Left cardiac atrium (tissue), 4 donors: ENCODE measurements around the gene NDUFAF2. TPM values are rescaled to one million over a fixed set of nuclear protein-coding genes. Genes with fewer than 3 reads are reported as not detected.
"Not testable (repeated sequence)": the region's sequence is repeated elsewhere in the genome, so short reads cannot be mapped to it uniquely, and the experiment has no call there.

ENCODE experiments used
- ATAC-seq, 2 donors: fragments of 200-7000 bp; cut with Tn5 transposase; one replicate each; pipeline ENCODE4 v1.9.1; 2020; ENCODE audit warnings: mild to moderate bottlenecking in 2 of 2, moderate library complexity in 2 of 2
- DNase-seq: peaks from one replicate; pipeline ENCODE4 v3.0.0-alpha.2; 2020
- intact Hi-C, 2 donors: fragments of 100-400 bp; cut with DNase I; formaldehyde crosslinking; loops; one replicate each; pipeline versions ENCODE4 v1.14.1 to v1.15.1; 2022 to 2023
- total RNA-seq, 2 donors: library from RNA; stranded (reverse); fragmentation: NEBNext Ultra II Directional; extraction: Animal tissue kit (Norgen Biotek cat#: 25700); gene quantifications; one replicate each; pipeline ENCODE4 v1.2.1, GENCODE V29; 2021
- donor health status: DM: no; HTN: yes; CAD: no.
- donor health status: DM: no; HTN: yes; CAD: no; lungs with severe emphysema.
- donor health status: DM: yes; HTN: yes; CAD: no.
- donor health status: Dilated cardiomyopathy.

Gene NDUFAF2
- total RNA-seq, 2 donors from 2014 or later, result 34.5 to 42.8 TPM

DNA sequence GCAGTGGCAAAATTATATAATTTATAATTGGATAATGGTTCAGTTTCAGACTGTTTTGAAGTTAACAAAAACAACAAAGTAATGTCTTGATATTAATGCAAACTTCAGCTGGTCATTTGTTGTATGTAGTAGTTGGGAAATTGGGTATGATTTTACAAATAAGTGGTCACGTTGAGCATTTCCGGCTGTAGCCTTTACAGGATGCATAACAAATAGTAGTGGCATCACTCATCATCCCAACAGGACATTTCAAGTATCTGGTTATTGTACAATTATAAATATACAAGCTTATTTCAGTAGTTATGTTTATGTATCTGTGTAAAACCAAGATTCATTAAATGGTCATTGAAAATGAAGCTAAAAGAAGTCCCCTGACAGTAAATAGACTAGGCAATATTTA, 144.3 kb downstream of the NDUFAF2 start:
- no peak for ATAC-seq

DNA sequence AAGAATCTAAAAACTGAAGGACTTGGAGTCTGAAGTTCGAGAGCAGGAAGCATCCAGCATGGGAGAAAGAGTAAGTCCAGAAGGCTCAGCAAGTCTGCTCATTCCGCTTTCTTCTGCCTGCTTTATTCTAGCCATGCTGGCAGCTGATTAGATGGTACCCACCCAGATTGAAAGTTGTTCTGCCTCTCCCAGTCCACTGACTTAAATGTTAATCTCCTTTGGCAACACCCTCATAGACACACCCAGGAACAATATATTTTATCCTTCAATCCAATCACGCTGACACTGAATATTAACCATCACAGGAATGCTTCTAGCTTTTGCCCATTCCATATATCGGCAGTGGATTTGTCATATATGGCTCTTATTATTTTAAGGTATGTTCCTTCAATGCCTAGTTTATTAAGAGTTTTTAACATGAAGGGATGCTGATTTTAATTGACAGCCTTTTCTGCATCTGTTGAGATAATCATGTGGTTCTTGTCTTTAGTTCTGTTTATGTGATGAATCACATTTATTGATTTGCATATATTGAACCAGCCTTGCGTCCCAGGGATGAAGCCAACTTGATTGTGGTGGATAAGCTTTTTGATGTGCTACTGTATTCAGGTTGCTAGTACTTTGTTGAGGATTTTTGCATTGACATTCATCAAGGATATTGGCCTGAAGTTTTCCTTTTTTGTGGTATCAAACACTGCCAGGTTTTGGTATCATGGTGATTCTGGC, 148.2 kb downstream of the NDUFAF2 start:
- DNase-seq, intact Hi-C loops, ATAC-seq: not testable (repeated sequence)

More for the DNA sequence above, 144.3 kb downstream of the NDUFAF2 start:
- no peak for DNase-seq
- intact Hi-C loops, result no loop called here

DNA sequence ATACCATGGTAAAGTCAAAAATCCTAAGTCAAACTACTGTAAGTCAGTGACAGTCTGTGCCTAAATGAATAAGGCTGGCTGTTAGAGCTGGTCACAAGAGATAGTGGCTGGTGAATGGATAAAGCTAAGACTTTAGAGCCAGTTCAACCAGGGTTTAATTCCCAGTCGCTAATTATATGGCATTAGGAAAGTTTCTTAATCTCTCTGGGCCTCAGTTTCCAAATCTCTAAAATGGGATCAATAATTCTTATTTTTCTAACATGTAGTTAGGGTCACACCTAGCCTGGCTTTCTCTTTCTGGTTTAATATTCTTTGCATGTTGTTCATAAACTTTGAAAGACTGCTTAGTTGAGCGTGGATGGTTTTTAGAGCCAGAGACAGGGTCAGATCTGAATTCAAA, 152.5 kb downstream of the NDUFAF2 start:
- ATAC-seq (no peak), DNase-seq (no peak)
- intact Hi-C loops, result no loop called here

DNA sequence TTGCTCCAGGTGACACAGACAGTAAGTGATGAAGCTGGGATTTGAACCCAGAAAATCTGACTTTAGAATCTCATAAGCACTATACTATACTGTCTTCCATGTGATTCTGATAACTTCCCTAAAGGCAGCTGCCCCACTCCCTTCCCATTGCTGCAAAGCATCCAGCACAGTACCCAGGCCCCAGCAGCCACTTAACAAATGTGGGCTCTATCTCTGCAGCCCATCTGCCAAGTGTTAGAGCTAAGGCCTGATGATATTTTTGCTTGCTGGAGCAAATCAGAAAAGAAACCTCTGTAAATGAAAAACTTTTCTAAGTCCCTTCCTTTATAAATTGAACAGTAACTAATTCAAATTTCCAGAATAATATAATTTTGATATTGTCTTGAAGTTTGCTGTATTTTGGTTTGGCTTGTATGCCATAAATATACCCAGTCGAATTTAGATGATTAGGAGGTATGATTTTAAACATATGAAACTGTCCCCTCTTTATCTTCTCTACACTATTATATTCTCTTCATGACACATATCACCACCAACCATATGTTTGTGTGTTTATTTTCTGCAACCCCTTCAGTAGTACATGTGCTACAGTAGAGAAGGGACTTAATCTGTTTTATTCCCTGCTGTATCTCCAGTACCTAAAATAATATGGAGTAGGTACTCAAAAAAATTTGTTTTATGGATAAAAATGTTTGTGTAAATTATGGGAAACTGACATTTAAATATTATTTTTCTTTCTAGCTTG, 153.4 kb downstream of the NDUFAF2 start:
- ATAC-seq, result no peak
- no peak for DNase-seq

DNA sequence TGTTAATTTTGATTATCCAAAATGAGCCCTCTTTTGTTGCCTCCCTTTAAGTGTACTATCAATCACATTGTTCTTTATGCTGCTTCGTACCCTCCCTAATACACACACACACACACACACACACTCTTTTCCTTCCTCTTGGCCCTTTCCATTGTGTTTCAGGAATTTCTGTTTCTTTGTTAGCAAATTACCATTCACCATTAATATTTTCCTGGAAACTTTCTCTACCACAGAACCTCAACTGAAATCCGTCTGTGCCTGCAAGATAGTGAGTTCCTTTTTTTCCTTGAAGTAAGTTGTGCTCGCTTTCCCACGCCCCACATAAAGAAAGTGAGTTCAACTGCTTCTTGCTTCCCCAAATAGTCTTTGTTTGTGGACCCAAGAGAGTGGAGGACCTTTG, 155.4 kb downstream of the NDUFAF2 start:
- intact Hi-C loops, result no loop called here
- DNase-seq, result no peak
- no peak for ATAC-seq

More for the DNA sequence above, 153.4 kb downstream of the NDUFAF2 start:
- intact Hi-C loops, result no loop called here

DNA sequence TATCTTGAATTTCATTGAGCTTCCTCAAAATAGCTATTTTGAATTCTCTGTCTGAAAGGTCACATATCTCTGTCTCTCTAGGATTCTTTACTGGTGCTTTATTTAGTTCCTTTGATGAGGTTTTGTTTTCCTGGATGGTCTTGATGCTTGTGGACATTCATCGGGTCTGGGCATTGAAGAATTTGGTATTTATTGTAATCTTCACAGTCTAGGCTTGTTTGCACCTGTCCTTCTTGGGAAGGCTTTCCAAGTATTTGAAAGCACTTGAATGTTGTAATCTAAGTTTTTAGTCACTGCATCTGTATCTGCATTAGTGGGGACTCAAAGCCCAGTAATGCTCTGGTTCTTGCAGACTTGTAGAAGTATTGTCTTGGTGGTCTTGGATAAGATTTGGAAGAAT, 169.4 kb downstream of the NDUFAF2 start:
- intact Hi-C loops, result no loop called here
- no peak for DNase-seq
- no peak for ATAC-seq

DNA sequence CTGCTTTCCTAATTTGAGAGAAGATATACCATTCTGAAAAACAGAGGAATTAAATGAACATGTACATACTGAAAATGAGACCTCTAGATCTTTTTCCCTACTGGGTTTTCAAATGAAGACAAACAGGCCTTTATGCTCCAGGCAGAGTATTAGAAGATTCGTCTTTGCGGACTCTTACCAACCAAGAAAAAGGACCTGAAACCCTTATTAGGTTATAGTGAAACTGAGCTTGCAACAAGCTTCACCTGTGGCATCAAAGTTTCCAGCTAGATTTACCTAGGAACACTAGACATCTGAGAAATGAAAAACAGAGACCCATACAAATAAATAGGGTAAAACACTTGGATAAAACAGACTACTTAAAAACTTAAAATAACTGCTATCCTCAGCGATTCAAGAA, 171.0 kb downstream of the NDUFAF2 start:
- ATAC-seq (no peak), DNase-seq (no peak)
- intact Hi-C loops, result no loop called here

DNA sequence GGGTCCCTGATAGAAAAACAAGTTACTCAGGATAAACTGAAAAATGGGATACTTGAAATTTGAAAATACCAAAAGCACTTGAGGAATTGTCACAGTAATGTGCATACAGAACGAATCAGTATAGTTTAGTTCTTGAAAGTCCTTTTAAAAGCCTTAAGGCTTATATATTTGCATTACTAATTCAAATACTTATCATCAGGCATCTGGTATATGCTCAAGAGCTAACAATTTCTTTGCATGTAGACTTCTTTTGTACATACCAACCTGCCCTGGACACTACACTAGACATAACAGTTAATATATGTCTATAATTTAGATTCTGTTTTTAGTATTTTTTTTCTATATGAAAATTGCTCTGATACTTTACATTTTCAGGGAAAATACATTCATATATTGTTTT, 174.1 kb downstream of the NDUFAF2 start:
- no peak for ATAC-seq
- intact Hi-C loops, result no loop called here

DNA sequence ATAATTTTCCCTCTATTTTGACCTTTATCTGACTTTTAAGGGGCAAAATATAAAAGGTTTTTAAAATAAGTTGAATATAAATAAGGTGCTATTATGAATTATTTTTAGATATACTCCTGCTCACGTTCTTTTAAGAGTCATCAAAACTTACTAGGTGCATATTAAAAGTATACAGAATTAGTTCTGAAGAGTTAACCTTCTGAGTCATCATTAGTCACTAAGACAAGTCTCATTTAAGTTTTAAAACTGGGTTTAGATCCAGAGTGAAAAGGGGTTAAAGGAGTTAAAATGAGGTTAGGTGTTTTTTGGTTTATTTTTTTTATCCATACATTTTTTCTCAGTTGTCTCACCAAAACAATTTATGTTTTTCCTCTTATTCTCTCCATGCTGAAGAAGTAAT, 175.5 kb downstream of the NDUFAF2 start:
- intact Hi-C loops, result no loop called here
- no peak for DNase-seq
- ATAC-seq, result no peak

More for the DNA sequence above, 174.1 kb downstream of the NDUFAF2 start:
- DNase-seq, result no peak

DNA sequence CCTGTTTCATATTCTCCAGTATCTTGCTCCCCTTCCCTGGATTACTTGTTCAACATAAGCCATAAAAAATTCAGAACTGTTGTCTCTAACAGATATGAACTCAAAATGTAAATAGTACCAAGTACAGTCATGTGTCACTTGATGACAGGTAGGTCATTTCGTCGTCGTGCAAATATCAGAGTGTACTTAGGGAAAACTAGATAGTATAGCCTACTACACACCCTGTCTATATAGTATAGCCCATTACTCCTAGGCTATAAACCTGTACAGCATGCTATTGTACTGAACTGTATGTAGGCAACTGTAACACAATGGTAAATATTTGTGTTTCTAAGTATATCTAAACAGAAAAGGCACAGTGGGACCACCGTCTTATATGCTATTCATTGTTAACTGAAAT, 178.1 kb downstream of the NDUFAF2 start:
- intact Hi-C loops, result no loop called here
- ATAC-seq (no peak), DNase-seq (no peak)

DNA sequence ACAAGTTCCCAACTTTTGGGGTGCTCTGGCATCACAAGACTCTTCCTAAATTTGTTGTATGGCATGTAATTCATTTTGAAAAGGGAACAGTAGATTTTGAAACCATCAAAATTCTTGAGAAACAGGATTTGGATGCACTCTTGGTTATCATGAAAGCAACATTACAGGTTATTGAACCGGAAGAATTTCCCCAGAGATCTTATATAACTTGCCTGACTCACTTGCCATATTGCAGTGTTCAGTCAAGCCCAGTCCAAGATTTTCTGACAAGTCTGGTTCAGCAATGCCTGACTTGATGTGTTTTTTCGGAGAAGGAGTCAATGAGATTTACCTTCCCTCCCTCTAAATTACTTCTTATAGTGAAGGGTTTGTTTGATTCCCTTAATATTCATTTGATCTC, 185.3 kb downstream of the NDUFAF2 start:
- intact Hi-C loops, result no loop called here
- peak in 1 of 2 donors; percentile 30 for ATAC-seq
- no peak for DNase-seq

DNA sequence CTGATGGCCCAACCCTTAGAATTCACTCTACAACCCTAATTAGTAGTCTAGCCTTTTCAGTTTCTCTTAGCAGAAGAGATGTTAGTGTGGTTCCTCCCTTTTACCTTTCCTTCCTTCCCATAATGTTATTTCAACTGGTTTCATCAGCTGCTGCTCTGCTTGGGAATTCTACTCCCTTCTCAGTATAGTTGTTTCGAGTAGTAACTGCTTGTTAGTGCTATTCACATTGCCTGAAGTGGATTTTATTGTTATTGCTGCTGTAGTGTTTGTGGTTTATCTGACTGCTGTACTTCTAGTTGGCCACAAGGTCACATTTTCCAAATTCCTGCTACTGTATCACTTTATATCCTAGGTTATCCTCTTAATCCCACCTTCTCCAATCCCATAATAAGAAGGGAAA, 187.6 kb downstream of the NDUFAF2 start:
- intact Hi-C loops, result no loop called here
- DNase-seq, result no peak
- ATAC-seq, result no peak

DNA sequence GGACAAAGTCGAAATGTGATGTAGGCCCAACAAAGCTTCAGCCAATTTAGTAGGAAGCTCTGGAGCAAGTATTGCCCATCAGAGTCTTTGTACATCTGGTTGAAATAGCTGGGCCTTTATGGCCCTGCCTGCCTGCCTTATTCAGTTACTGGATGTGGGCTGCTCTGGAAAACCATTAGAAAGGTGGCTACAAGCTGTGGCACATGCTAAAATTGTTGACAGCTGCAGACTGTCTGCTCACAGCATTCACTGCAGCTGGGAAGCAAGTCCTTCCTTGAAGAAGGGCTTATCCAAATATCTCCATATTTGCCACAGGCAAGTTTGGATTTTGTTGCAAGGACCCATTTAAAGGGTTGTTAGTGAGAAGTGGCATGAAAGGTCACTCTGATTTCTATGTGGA, 192.8 kb downstream of the NDUFAF2 start:
- ATAC-seq (no peak), DNase-seq (no peak)
- intact Hi-C loops, result no loop called here

DNA sequence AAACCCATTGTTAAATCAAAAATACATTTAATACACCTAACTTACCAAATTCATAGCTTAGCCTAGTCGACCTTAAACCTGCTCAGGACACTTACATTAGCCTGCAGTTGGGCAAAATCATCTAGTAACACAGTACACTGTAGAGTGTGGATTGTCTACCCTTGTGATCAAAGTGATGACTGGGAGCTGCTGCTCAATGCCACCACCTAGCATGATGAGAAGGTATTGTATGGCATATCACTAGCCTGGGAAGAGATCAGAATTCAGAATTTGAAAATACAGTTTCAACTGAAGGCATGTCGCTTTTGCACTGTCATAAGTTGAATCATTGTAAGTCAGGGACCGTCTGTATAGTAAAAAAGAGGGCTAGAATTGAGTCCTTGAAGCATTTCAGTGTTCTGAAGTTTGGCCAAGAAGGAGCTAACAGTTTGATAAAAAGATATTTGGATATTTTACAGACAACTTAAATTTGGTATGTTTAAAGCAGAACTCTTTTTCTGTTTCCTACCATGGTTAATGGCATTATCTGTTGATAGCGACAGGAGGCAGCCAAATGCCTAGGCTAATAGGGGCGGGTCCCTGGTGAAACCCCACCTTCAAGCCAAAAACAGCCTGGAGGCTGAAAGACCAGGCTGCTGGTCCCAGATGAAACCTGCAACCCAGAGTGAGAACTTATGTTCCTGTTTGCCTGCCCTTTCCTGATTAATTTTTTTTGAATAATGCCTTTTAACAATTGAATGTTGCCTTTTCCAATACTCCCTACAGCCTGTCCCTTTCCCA, 194.3 kb downstream of the NDUFAF2 start:
- DNase-seq, result no peak
- intact Hi-C loops, result no loop called here
- no peak for ATAC-seq

DNA sequence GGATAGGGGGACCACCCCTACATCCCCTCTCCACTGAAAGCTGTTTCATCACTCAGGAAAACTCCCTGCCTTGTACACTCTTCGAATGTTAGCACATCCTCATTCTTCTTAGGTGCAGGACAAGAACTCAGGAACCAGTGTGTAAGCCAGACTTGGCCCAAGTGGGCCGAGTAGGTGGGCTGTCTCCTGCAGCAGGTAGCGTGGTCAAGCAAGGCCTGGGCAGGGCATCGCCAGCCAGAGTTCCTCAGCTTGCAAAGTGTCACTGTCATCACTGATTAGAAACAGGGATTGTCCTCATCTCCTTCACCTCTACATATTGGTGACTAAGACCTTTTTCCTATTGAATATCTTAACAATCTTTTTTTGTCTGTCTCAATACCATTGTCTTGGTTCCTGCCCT, 194.9 kb downstream of the NDUFAF2 start:
- intact Hi-C loops, result loop anchor here in 1 of 2 donors (10.0 kb wide), 1 partner anchor 65 kb away; no protein-coding TSS in a partner anchor
- no peak for ATAC-seq
- DNase-seq, result no peak

DNA sequence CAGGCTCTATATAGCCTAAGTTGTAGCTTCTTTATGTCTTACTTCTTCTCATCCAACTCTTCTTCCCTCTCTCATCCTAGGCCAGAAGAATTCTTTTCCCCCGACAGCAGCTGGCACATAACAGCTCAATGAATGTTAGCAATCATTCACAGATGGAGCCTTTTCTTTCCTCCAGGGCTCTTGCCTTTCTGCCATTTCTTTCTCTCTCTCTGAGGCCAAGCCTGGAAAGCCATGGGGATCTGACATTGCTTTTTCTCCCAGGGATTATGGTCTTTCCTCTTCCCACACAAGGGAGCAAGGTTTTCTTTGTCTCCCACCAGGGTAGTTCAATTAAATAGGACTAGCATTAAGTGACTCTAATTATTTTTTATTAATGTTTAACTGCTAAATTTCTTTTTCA, 196.8 kb downstream of the NDUFAF2 start:
- intact Hi-C loops, result loop anchor here in 1 of 2 donors (10.0 kb wide), 1 partner anchor 67 kb away; no protein-coding TSS in a partner anchor
- DNase-seq (no peak), ATAC-seq (no peak)

DNA sequence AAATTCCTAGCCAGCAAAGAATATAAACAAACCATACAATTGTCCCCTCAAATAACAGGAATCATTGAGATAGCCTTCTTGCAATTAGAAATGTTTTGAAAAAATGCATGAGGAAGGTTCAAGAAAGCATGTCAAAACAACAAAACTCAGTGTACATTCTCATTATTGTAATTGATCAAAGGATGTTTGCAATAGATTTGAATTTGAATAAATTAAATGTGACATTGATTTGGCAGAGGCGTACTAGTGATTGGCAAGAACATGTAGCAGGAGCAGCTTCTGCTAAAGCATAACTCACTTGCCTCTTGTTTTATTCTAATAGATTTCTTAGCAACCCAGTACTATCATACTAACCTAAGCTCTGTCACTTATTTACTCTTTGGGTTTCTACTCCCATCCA, 197.4 kb downstream of the NDUFAF2 start:
- intact Hi-C loops, result loop anchor here in 1 of 2 donors (10.0 kb wide), 1 partner anchor 68 kb away; no protein-coding TSS in a partner anchor
- DNase-seq, result no peak
- no peak for ATAC-seq

DNA sequence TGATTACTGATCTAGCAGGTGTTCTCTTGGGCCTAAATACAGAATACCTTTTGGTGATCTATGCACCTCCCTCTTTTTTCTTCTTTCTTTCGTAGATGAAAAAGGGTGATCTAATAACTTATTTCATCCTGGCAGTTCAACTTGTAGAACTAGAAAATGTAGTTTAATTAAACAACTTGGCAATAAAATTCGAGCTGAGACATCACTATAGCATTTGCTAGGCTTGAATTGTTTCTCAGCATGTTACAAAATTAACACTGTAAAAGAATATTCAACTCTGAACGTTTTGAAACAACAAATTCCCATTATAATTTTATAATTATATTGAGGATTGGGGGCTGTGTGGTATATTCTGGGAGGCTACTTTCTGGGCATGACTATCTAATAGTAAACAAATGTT, 197.8 kb downstream of the NDUFAF2 start:
- DNase-seq (no peak), ATAC-seq (no peak)
- intact Hi-C loops, result loop anchor here in 1 of 2 donors (10.0 kb wide), 1 partner anchor 68 kb away; no protein-coding TSS in a partner anchor

DNA sequence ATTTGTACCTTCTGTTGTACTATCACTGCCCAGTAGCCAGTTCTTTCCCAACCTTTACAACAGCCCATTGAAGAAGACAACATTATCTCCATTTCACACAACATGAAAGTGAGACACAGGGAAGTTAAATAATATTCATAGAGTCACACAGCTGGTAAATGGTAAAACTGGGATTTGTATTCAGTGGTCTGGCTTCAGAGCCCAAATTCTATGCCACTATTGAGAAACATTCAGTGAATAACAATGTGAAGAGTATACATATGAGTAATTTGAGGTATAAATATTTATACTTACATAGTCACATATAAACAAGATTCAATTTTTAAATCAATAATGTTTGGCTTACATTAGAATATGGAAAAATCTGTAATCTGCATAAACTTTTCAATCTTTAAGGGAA, 203.5 kb downstream of the NDUFAF2 start:
- intact Hi-C loops, result loop anchor here in 1 of 2 donors (10.0 kb wide), 1 partner anchor 74 kb away; no protein-coding TSS in a partner anchor
- DNase-seq (no peak), ATAC-seq (no peak)

DNA sequence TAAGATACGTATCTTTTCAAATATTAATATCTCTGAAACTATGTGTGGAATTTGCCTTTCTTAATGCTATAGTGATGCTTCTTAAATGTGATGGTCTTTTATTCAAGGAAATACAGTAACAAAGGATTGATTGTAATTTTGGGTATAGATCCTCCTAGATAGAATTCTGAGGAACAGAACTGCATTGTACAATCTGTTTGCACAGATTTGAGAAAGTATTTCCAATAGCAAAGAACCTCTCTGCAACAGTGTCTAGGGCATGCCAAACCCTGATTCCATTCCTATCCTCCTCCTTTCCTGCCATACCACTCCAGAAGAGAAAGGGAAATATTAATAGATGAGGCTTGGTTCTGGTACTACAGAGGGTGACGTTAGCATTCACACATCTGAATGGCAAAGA, 206.9 kb downstream of the NDUFAF2 start:
- intact Hi-C loops, result no loop called here
- no peak for DNase-seq
- no peak for ATAC-seq
